Fibroblast of pulmonary artery (primary cell): ENCODE data around the gene KRT6B.
"Not testable (repeated sequence)": the region's sequence is repeated elsewhere in the genome, so short reads cannot be mapped to it uniquely, and the experiment has no call there.

ENCODE experiments used
- DNase-seq: peaks from one replicate; pipeline ENCODE4 v3.0.0-alpha.2; 2010; ENCODE audit warnings: low read depth
- H3K4me3 ChIP-seq: replicated peaks from 2 replicates; pipeline ENCODE4 v1.5.1; 2011; ENCODE audit warnings: low read depth, mild to moderate bottlenecking, control low read depth, low read length, moderate library complexity
- TF ChIP-seq, protein P1 (sequence below): IDR thresholded peaks from 2 replicates; pipeline ENCODE4 v1.5.1; 2011; ENCODE audit warnings: mild to moderate bottlenecking, control low read depth, low read length, inconsistent platforms; ENCODE audit errors: missing control alignments

KRT6B gene

DNA sequence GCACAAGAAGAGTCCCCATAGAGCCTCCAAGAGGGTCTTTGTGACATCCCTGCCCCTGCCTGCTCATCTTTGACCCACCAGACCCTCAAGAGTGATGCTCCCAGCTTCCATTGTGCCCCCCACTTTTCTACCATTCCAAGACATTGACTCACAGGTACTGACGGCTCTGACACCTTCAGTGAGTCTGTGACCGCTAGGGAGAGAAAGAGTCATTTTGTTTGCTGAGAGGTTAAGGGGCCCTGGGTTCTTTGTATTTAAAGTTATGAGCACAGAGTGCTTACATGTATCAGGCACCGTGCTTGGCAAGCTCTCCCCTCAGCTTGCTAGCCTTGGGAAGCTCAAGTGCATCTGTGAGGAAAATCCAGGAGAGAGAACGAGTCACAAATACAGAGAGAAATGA lies 38.7 kb downstream of the KRT6B start:
- no peak overlapping the region for H3K4me3 ChIP-seq
- DNase-seq: no peak
- TF ChIP-seq, protein P1, sequence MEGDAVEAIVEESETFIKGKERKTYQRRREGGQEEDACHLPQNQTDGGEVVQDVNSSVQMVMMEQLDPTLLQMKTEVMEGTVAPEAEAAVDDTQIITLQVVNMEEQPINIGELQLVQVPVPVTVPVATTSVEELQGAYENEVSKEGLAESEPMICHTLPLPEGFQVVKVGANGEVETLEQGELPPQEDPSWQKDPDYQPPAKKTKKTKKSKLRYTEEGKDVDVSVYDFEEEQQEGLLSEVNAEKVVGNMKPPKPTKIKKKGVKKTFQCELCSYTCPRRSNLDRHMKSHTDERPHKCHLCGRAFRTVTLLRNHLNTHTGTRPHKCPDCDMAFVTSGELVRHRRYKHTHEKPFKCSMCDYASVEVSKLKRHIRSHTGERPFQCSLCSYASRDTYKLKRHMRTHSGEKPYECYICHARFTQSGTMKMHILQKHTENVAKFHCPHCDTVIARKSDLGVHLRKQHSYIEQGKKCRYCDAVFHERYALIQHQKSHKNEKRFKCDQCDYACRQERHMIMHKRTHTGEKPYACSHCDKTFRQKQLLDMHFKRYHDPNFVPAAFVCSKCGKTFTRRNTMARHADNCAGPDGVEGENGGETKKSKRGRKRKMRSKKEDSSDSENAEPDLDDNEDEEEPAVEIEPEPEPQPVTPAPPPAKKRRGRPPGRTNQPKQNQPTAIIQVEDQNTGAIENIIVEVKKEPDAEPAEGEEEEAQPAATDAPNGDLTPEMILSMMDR: no peak

DNA sequence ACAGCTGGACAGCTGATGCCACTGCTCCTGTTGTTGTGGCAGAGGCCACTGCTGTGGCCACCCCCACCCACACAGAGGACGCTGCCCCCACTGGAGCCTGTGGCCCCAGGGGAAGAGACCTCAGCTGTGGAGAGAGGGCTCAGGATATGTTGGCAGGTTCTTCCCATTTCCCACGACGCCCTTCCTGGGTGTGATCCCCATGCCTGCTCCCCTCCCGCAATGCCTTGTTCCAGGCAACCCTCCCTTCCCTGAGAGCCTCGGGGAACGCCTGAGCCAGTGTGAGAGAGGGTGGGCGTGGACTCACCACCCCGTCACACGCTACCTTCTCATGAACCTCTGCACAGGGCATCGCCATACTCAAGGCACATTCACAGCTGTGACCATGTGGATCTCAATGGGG lies 40.1 kb downstream of the KRT6B start:
- TF ChIP-seq, protein P1: no peak
- no peak overlapping the region for H3K4me3 ChIP-seq
- DNase-seq: no peak

DNA sequence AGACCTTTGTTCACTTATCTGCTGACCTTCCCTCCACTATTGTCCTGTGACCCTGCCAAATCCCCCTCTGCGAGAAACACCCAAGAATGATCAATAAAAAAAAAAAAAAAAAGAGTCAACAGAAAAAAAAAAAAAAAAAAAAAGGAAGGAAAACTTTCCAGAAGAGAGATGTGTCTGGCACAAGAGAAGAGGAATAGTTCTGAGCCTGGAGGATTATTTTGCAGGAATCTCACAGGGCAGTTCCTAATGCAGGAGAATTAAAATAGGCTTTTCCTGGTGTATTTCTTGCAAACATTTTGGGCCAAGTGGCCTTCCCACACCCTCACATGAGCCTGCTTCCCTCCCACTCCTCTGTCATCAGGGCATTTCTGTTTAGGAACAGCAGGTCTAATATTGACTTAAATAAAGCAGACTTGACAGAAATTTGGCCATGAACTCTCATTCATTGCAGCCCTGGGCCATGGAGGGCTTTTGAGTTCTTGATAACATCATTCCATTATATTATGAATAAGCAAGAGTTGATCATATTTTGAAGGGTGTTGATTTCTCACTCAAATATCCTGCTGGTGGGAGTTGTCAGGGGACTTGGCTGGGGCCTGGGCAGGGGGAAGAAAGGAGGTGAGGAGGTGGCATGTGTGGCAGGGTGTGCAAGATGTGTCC lies 41.2 kb downstream of the KRT6B start:
- DNase-seq, H3K4me3 ChIP-seq: not testable (repeated sequence)

DNA sequence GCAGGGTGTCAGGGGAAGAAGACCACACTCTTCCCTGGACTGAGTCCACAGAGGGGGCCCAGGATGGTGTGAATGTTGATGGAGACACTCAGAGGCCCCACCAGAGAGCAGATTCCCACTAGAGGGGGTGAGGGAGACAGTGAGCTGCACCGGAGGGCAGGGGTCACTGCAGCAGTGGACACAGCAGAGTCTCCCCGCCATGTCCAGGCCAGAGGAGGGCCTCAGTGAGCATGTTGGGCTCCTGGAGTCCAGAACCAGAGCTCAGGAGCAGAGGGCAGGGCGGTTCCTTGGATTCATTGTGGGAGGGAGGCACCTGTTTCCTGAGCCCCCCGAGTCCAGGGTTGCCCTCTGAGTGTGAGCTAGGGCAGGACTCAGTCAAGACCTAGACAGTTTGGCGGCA lies 44.0 kb downstream of the KRT6B start:
- no peak for DNase-seq
- TF ChIP-seq, protein P1: peak; percentile 2
- H3K4me3 ChIP-seq: no peak overlapping the region

DNA sequence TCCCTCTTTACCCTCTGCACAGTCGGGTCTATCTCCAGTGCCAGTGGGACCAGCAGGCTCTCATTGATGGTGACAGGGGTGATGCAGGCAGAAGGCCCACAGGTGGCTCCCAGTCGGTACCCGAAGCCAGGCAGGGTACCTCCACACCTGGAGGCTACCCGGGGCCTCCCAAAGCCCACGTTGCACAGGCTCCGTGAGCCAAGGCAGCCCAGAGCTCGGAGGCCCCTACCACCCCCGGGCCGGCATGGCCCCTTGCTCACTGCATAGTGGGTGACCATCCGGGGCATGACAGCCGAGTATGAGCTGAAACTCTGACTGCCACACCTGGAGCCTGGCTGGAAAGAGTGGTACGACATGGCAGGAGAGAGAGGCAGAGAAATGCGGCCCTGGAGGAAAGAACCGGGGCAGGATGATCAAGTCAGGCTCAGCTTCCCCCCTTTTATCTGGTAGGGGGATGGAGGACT lies 46.0 kb downstream of the KRT6B start, which contains the start of gene KRT82:
Gene KRT82, minus strand, starts transcription at position 414 of the 464 bp plus-strand sequence. Its CDS starts 58 bp downstream, at position 356.
- H3K4me3 ChIP-seq: no peak within 1 kb of the TSS
- no peak for DNase-seq
- TF ChIP-seq, protein P1: no peak

DNA sequence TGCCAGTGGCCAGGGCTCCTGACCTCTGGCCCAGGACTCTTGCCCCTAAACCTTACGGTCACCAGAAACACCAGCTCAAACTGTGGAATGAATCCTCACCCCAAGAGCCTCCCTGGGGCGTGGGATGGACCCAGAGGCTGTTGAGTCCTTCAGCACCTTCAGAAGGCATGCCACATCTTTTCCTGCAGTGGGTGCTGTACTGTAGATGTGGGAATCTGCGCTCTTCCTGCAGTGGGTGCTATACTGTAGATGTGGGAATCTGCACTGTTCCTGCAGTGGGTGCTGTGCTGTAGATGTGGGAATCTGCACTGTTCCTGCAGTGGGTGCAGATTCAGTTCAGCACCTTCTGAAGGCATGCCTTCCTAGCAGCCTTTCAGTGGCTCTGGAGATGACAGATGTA lies 47.0 kb downstream of the KRT6B start:
- TF ChIP-seq, protein P1: peak; percentile 8

DNA sequence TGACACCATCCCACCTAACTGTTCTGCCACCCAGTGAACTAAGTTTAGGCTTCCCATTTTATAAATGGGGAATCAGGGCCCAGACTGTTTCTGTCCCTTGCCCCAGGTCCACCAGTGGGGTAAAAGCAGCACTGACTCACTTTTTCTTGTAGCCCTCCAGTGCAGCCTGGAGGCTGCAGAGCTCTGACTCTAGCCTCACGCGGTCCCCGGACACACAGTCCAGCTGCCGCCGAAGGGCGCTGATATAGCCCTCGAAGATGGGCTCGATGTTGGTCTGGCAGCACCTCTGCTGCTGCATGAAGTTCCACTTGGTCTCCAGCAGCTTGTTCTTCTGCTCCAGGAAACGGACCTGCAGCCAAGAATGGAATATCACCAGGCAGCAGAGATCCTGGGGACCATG lies 48.4 kb downstream of the KRT6B start:
- no peak overlapping the region for H3K4me3 ChIP-seq
- no peak for DNase-seq
- TF ChIP-seq, protein P1: no peak

More for the DNA sequence above, 47.0 kb downstream of the KRT6B start:
- DNase-seq: no peak
- no peak overlapping the region for H3K4me3 ChIP-seq
